Brain microvascular endothelial cell (primary cell): ENCODE data around the gene TMEM44.
A peak's percentile ranks its signal among the peaks of the same experiment; 100 is the strongest.

Source experiments
- DNase-seq: peaks from one replicate; pipeline ENCODE4 v3.0.0-alpha.2; 2020
- H3K27ac ChIP-seq: fragments of 250-450 bp; sonication (Bioruptor Pico); 2 replicates; pipeline ENCODE4 v1.5.1; 2020; ENCODE audit warnings: mild to moderate bottlenecking, moderate library complexity
- H3K27me3 ChIP-seq: fragments of 250-450 bp; sonication (Bioruptor Pico); replicated peaks from 2 replicates; pipeline ENCODE4 v1.5.1; 2020; ENCODE audit warnings: mild to moderate bottlenecking
- H3K36me3 ChIP-seq: fragments of 250-450 bp; sonication (Bioruptor Pico); replicated peaks from 2 replicates; pipeline ENCODE4 v1.5.1; 2020; ENCODE audit warnings: mild to moderate bottlenecking
- H3K4me3 ChIP-seq: 2 replicates; pipeline ENCODE4 v1.5.1; 2011; ENCODE audit warnings: low read depth, mild to moderate bottlenecking, control low read depth, low read length, moderate library complexity
- CTCF ChIP-seq: IDR thresholded peaks from 2 replicates; pipeline ENCODE4 v1.5.1; 2011; ENCODE audit warnings: low read depth, mild to moderate bottlenecking, moderate library complexity, low read length, control low read depth, inconsistent platforms; ENCODE audit errors: missing control alignments
- in situ Hi-C: cut with HindIII; loops from 2 replicates; pipeline ENCODE4 v1.10.0; 2017; ENCODE audit warnings: low sequenced_read_pairs, low pct_ligation_motif_present

TMEM44 gene

GRCh38 chr3:194640829-194641228 is 7.6 kb upstream of the TMEM44 start:
- TF ChIP-seq CTCF: peak; percentile 67
- in situ Hi-C loops: no loop called here
- peak overlapping the region; percentile 62 for H3K27ac ChIP-seq
- no peak overlapping the region for H3K4me3 ChIP-seq
- DNase-seq: no peak
- H3K27me3 ChIP-seq: no peaks in the 10 kb centered on the region
- H3K36me3 ChIP-seq: peaks cover 28% of the 10 kb centered on the region

DNA sequence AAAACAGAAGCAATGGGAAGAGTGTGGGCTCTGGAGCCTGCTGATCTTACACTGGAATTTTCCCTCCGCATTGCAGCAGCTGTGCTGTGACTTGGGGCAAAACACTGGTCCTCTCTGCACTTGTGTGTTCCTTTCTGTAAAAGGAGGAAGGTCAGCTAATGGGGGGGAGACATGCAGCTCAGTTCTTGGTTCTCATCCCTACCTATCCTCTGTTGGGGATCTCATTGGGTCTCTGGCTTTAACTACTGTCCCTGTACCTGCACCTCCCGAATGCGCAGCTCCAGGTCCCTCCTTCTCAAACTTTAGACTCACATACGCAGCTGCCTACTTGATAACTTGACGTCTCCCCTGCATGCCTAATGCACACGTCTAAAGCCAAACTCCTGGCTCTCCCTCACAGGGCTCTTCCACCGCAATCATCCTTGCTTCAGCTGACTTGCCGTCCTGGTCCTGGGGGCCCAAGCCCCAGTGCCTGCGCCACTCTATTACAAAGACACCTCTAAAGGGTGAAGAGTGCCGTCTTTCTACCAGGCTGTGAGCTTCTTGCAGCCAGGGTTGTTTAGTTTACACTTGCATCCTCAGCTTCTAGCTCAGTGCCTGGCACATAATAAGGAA is 5.9 kb upstream of the TMEM44 start:
- Histone ChIP-seq H3K36me3 (peaks cover 20% of the 10 kb centered on the region), H3K4me3 (no peak overlapping the region), H3K27me3 (no peaks in the 10 kb centered on the region), H3K27ac (no peak overlapping the region)
- TF ChIP-seq CTCF: no peak
- no peak for DNase-seq
- in situ Hi-C loops: no loop called here

DNA sequence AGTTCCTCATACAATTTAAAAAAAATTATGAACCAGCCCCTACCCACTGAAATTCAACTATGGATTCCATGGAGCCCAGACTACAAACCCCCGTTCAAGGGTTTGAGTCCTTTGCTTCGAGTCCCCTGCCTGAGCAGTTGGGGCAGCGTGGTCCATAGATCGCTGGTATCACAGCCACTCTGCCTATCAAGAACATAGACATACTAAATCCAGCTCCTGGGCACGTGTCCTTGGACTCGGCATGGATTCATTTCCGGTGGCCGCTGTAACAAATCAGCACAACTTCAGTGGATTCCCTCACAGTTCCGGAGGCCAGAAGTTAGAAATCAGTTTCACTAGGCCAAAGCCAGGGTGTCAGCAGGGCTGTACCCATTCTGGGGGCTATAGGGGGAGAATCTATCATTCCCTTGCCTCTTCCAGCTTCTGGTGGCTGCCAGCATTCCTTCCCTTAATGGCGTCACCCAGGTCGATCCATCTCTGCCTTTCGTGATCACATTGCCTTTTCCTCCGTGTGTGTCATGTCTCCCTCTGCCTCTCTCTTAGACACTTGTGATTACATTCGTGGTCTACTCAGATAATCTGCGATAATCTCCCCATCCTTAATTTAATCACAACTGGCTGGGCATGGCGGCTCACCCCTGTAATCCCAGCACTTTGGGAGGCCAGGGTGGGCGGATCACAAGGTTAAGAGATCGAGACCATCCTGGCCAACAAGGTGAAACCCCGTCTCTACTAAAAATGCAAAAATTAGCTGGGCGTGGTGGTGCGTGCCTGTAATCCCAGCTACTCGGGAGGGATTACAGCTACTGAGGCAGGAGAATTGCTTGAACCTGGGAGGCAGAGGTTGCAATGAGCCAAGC is 4.6 kb upstream of the TMEM44 start:
- H3K4me3 ChIP-seq: no peak overlapping the region
- in situ Hi-C loops: no loop called here
- no peak for TF ChIP-seq CTCF
- H3K27ac ChIP-seq: no peak overlapping the region
- H3K27me3 ChIP-seq: no peaks in the 10 kb centered on the region
- DNase-seq: no peak
- H3K36me3 ChIP-seq: peaks cover 10% of the 10 kb centered on the region

DNA sequence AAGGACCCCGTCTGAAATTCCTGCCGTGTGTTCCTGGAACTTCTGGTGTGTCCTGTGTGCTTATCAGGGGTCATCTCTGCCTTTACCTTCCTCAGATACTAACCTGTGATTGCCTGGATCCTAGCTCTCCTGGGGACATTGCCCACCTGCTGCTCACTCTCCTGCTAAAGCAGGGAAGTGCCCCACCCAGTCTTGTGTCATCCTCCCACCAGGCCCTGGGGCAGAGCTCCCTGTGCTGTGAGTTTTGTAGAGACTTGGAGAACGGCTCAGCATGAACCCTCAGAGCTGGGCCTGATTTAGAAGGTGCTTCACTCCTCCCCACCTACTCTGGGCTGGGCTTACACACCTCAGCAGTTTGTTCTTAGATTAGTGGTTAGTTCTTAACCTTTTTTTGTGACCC is 3.8 kb upstream of the TMEM44 start:
- Histone ChIP-seq H3K4me3 (no peak overlapping the region), H3K27ac (no peak overlapping the region), H3K27me3 (no peaks in the 10 kb centered on the region), H3K36me3 (peaks cover 9% of the 10 kb centered on the region)
- in situ Hi-C loops: no loop called here
- TF ChIP-seq CTCF: no peak
- DNase-seq: no peak

DNA sequence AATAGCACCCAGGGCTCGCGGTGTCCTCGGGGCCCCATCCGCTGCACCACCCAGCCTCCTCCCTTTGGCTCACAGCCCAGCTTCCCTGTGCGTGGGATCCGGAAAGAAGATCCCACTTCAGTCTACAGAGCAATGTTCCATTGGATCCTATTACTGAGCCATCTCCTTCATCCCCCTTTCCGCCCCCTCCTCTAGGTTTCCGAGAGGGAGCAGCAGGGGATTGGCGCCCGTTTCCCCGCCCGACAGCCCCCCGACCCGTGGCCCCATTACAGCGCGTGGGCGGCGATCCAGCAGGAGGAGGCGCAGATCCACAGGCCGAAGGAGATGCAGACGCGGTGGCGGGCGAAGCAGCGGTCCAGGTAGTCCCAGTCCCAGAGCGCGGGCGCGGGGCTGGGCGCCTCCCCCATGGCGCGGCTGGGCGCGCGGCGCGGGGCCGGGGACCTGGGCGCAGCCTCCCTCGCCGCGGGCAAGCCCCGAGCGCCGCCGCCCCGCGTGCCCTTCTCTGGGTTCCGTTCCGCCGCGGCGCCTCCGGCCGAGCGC is 340 bp downstream of the TMEM44 start:
- DNase-seq: peak; percentile 38
- Histone ChIP-seq H3K27ac (peak overlapping the region; percentile 60), H3K27me3 (no peaks in the 10 kb centered on the region), H3K4me3 (peak overlapping the region; percentile 74), H3K36me3 (peaks cover 18% of the 10 kb centered on the region)
- TF ChIP-seq CTCF: no peak
- in situ Hi-C loops: no loop called here
